ENCODE data around the gene CUL4A.

CUL4A gene

GRCh38 chr13:113179374-113180230, 29.8 kb upstream of the CUL4A start:
- peak; percentile 20 for DNase-seq (ENCODE audit: low spot score)

GRCh38 chr13:113182046-113182445, 27.4 kb upstream of the CUL4A start:
- DNase-seq (ENCODE audit: low spot score), result no peak

GRCh38 chr13:113183450-113184129, 25.8 kb upstream of the CUL4A start:
- DNase-seq (ENCODE audit: low spot score), result no peak

GRCh38 chr13:113184568-113185440, 24.6 kb upstream of the CUL4A start:
- DNase-seq (ENCODE audit: low spot score), result peak; percentile 50

GRCh38 chr13:113186061-113186900, 23.1 kb upstream of the CUL4A start:
- peak; percentile 42 for DNase-seq (ENCODE audit: low spot score)

GRCh38 chr13:113187263-113187669, 22.1 kb upstream of the CUL4A start:
- DNase-seq (ENCODE audit: low spot score), result peak; percentile 76

- no peak for DNase-seq (ENCODE audit: low spot score)
Measured at GRCh38 chr13:113187883-113188665, 21.3 kb upstream of the CUL4A start.

- DNase-seq (ENCODE audit: low spot score), result no peak
Measured at GRCh38 chr13:113190181-113190580, 19.2 kb upstream of the CUL4A start.

GRCh38 chr13:113192279-113192678, 17.1 kb upstream of the CUL4A start:
- DNase-seq (ENCODE audit: low spot score), result no peak

GRCh38 chr13:113192902-113193301, 16.5 kb upstream of the CUL4A start:
- no peak for DNase-seq (ENCODE audit: low spot score)

- no peak for DNase-seq (ENCODE audit: low spot score)
Measured at GRCh38 chr13:113195360-113195759, 14.1 kb upstream of the CUL4A start.

GRCh38 chr13:113196970-113197737, 12.3 kb upstream of the CUL4A start:
- no peak for DNase-seq (ENCODE audit: low spot score)

- DNase-seq (ENCODE audit: low spot score), result no peak
Measured at GRCh38 chr13:113201815-113202214, 7.6 kb upstream of the CUL4A start.

- DNase-seq (ENCODE audit: low spot score), result no peak
Measured at GRCh38 chr13:113202912-113203311, 6.5 kb upstream of the CUL4A start.

- DNase-seq (ENCODE audit: low spot score), result no peak
Measured at GRCh38 chr13:113203507-113204377, 5.7 kb upstream of the CUL4A start.

GRCh38 chr13:113204378-113204734, 5.1 kb upstream of the CUL4A start:
- DNase-seq (ENCODE audit: low spot score), result no peak

- no peak for DNase-seq (ENCODE audit: low spot score)
Measured at GRCh38 chr13:113205428-113205931, 3.9 kb upstream of the CUL4A start.

GRCh38 chr13:113207460-113207859, 2.0 kb upstream of the CUL4A start:
- no peak for DNase-seq (ENCODE audit: low spot score)
